GM12878 (cell line): Measurements from ENCODE around the gene EFNA2. TPM values are rescaled to one million over a fixed set of nuclear protein-coding genes. Genes with fewer than 3 reads are reported as not detected.

Experiments
- ATAC-seq: fragments of 200-7000 bp; cut with Tn5 transposase; 3 replicates; pipeline ENCODE4 v1.9.1; 2020; ENCODE audit warnings: mild to moderate bottlenecking, moderate library complexity
- BruUV-seq: library from RNA; stranded (reverse); fragments of 400-500 nt; replicated peaks from 2 replicates; lab custom pipeline; 2021; lab: Mats Ljungman, UMichigan
- CTCF ChIA-PET: fragments of 300-600 bp; sonication (Branson Sonifier 250); formaldehyde crosslinking; extraction: SDS; loops from one replicate; lab custom pipeline; 2021; ENCODE audit warnings: inconsistent platforms; lab: Yijun Ruan, JAX
- POLR2A ChIA-PET: fragments of 350-600 bp; formaldehyde crosslinking; extraction: SDS; loops from one replicate; lab custom pipeline; 2021; ENCODE audit warnings: inconsistent platforms; lab: Charles Lee
- RAD21 ChIA-PET: fragments of 300-600 bp; sonication (Branson Sonifier 250); formaldehyde crosslinking; loops from one replicate; lab custom pipeline; 2023; ENCODE audit warnings: antibody characterized with exemption; ENCODE audit not compliant: unreplicated experiment; lab: Charles Lee
- SMC1A ChIA-PET: fragments of 300-600 bp; sonication (Branson Sonifier 250); formaldehyde crosslinking; loops from one replicate; lab custom pipeline; 2023; ENCODE audit not compliant: unreplicated experiment, uncharacterized antibody; lab: Charles Lee
- DNase-seq: peaks from one replicate; pipeline ENCODE4 v3.0.0-alpha.2; 2011; ENCODE audit warnings: low read depth, low spot score
- FAIRE-seq: peaks from 3 replicates; lab custom pipeline; 2011; peaks lifted over from hg19 to GRCh38; lab: Jason Lieb, UNC
- H2AFZ ChIP-seq: 2 replicates; pipeline ENCODE4 v1.6.0; 2011; ENCODE audit warnings: low read depth, low read length, control low read depth; ENCODE audit not compliant: control insufficient read depth
- H3K27ac ChIP-seq: 2 replicates; pipeline ENCODE4 v1.5.1; 2011; ENCODE audit warnings: control low read depth; ENCODE audit not compliant: control insufficient read depth, insufficient read depth
- H3K27me3 ChIP-seq, 2 experiments: replicated peaks in 1 of 2; 2 replicates each; pipeline versions ENCODE4 v1.6.0 to v1.6.1; 2011; ENCODE audit warnings: low read length in 1 of 2; ENCODE audit not compliant: control insufficient read depth in 2 of 2, insufficient read depth in 2 of 2
- H3K36me3 ChIP-seq, 2 experiments: 2 replicates each; pipeline ENCODE4 v1.5.1; 2011; ENCODE audit warnings: low read length in 1 of 2; ENCODE audit not compliant: control insufficient read depth in 2 of 2, insufficient read depth in 2 of 2
- H3K4me1 ChIP-seq: 2 replicates; pipeline ENCODE4 v1.6.1; 2011; ENCODE audit warnings: mild to moderate bottlenecking, low read length, moderate library complexity, mixed read lengths; ENCODE audit not compliant: control insufficient read depth, insufficient read depth
- H3K4me2 ChIP-seq: 2 replicates; pipeline ENCODE4 v1.6.0; 2011; ENCODE audit warnings: control low read depth; ENCODE audit not compliant: control insufficient read depth, insufficient read depth
- H3K4me3 ChIP-seq: fragments of 200-600 bp; sonication (generic); 2 replicates; pipeline ENCODE4 v1.5.1; 2016
- H3K79me2 ChIP-seq: 2 replicates; pipeline ENCODE4 v1.6.0; 2011; ENCODE audit warnings: low read length; ENCODE audit not compliant: control insufficient read depth, insufficient read depth
- H3K9ac ChIP-seq: 2 replicates; pipeline ENCODE4 v1.8.0; 2011; ENCODE audit warnings: low read length, control low read depth, mixed read lengths; ENCODE audit not compliant: control insufficient read depth, insufficient read depth
- H3K9me3 ChIP-seq: replicated peaks from 3 replicates; pipeline ENCODE4 v1.5.1; 2011; ENCODE audit warnings: mild to moderate bottlenecking, low read length; ENCODE audit not compliant: control insufficient read depth, insufficient read depth
- H4K20me1 ChIP-seq: 2 replicates; pipeline ENCODE4 v1.6.0; 2011; ENCODE audit not compliant: control insufficient read depth, insufficient read depth
- NRF1 ChIP-seq: conservative IDR thresholded peaks from 2 replicates; pipeline ENCODE4 v1.6.1; 2011; ENCODE audit warnings: mild to moderate bottlenecking, low read depth, low read length, improper control_type of control experiment
- POU2F2 ChIP-seq: IDR thresholded peaks from 3 replicates; pipeline ENCODE4 v1.6.1; 2011; ENCODE audit warnings: low read depth, mild to moderate bottlenecking, low read length, borderline replicate concordance
- ZNF384 ChIP-seq: IDR thresholded peaks from 2 replicates; pipeline ENCODE4 v1.6.1; 2012; ENCODE audit warnings: low read depth, mild to moderate bottlenecking, low read length, improper control_type of control experiment, borderline replicate concordance
- WGBS: methylation state at CpG from one replicate; pipeline ENCODE4 v1.1.6; 2016; ENCODE audit warnings: low lambda C conversion rate; ENCODE audit not compliant: insufficient replicate concordance, insufficient coverage; ENCODE audit errors: missing lambda C conversion rate; 5-methylcytosine and 5-hydroxymethylcytosine counted together
- in situ Hi-C: fragments of 300-500 bp; cut with MboI; formaldehyde crosslinking; loops from 9 replicates; pipeline ENCODE4 v1.14.3; 2018; ENCODE audit warnings: mixed read lengths
- intact Hi-C: fragments of 100-400 bp; cut with micrococcal nuclease; formaldehyde crosslinking; loops from one replicate; pipeline ENCODE4 v1.14.2; 2022; ENCODE audit not compliant: unreplicated experiment
- polyA plus RNA-seq, 11 experiments: library from polyadenylated mRNA; depleted of rRNA in 4 of 11; unstranded in 6 of 11; stranded (reverse) in 5 of 11; fragments of >200 nt; fragmentation: Nextera tagmentation in 4 of 11; fragmentation: Illumina TruSeq in 1 of 11; extraction: Ambion mirVana in 4 of 11; extraction: Trizol in 1 of 11; gene quantifications; 1 replicate in 1 of 11; 2 replicates in 10 of 11; pipeline versions ENCODE4 v1.2.1 to v1.2.3, GENCODE V29; 2011 to 2016; ENCODE audit warnings: inconsistent platforms in 2 of 11, missing spikeins in 2 of 11, low read depth in 1 of 11
- total RNA-seq, 4 experiments: library from RNA; depleted of rRNA in 3 of 4; stranded (reverse); fragments of >200 nt in 3 of 4; fragmentation: Illumina TruSeq in 1 of 4; extraction: Trizol in 1 of 4; gene quantifications; 2 replicates each; pipeline versions ENCODE4 v1.2.1 to v1.2.3, GENCODE V29; 2013 to 2021
- TF ChIP-seq, protein P1 (sequence below), 3 experiments: IDR thresholded peaks in 2 of 3; conservative IDR thresholded peaks in 1 of 3; 2 replicates each; pipeline ENCODE4 v1.5.1; 2011; ENCODE audit warnings: low read depth in 3 of 3, low read length in 3 of 3, mild to moderate bottlenecking in 3 of 3, control low read depth in 2 of 3, moderate library complexity in 2 of 3, inconsistent platforms in 1 of 3, mixed read lengths in 1 of 3; ENCODE audit not compliant: control insufficient read depth in 2 of 3, insufficient read depth in 1 of 3; ENCODE audit errors: extremely low read depth in 1 of 3
- TF ChIP-seq, protein P2 (sequence below): IDR thresholded peaks from 2 replicates; pipeline ENCODE4 v1.6.1; 2012; ENCODE audit warnings: low read depth, low read length, improper control_type of control experiment

EFNA2 gene
- total and polyA plus RNA-seq, 10 of the 15 experiments (the other 5 are each of a cell fraction or from before 2014, with no cell fraction given), result not detected

DNA sequence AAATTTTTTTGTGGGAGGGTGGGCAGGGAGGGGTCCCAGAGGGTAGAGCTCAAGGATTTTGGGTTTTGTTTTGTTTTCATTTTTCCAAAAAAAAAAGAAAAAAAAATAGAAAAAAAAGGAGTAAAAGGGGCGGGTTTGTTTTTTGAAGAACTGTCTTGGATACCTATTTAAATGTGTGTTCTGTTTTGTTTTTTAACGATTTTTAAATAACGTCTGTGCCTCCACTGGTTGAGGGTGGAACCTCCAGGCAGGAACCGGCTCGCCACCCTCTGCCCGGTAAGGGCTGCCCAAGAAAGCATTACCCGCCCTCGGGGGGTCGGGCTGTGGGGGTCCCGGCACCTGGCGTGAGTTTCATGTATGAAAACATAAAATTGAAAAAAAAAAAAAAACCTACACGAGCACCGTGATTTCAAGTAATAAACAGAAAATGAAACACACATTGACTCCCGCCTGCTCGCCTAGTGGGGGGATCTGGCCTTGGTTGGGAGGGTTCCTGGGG is 26.9 kb upstream of the EFNA2 start:
- Histone ChIP-seq H3K36me3 (peaks cover 14 to 27% of the 10 kb centered on the region in 2 experiments; a peak in 3 of 4 replicates), H3K27me3 (no peaks in the 10 kb centered on the region), H2AFZ (no peak overlapping the region), H3K4me2 (peak overlapping the region; percentile 98), H3K9ac (peak overlapping the region; percentile 78), H3K9me3 (no peaks in the 10 kb centered on the region), H3K4me1 (peaks cover 35% of the 10 kb centered on the region), H3K79me2 (peaks cover 48% of the 10 kb centered on the region), H4K20me1 (no peaks in the 10 kb centered on the region), H3K4me3 (peak overlapping the region; percentile 68), H3K27ac (peak overlapping the region; percentile 96)
- intact Hi-C loops, result no loop called here
- 0% methylated on average over 14 of the region's 15 CpGs for WGBS
- DNase-seq (no peak), FAIRE-seq (peak; percentile 49), ATAC-seq (no peak; the same call in 1 of the 3 replicates)
- POLR2A ChIA-PET, result interaction anchor here (0.6 to 2.4 kb wide), 7 partner anchors 8 to 478 kb away, joined by 3 to 12 read pairs (median 5); partner anchors contain the start of gene CIRBP
- SMC1A ChIA-PET, result interaction anchor here (0.6 to 1.4 kb wide), 2 partner anchors 8 to 229 kb away, joined by 3 to 4 read pairs; no protein-coding TSS in a partner anchor
- RAD21 ChIA-PET, result interaction anchor here (0.6 to 1.8 kb wide), 3 partner anchors 8 to 171 kb away, joined by 3 to 6 read pairs (median 4); no protein-coding TSS in a partner anchor
- CTCF ChIA-PET, result interaction anchor here (0.9 to 2.2 kb wide), 4 partner anchors 8 to 156 kb away, joined by 3 to 10 read pairs (median 4); partner anchors contain the start of gene CIRBP
- in situ Hi-C loops, result no loop called here
- BruUV-seq, result no TSS peak
- no peak for TF ChIP-seq POU2F2
- peak; percentile 51; the same call in 1 of the 2 replicates for TF ChIP-seq ZNF384
- TF ChIP-seq, protein P1, sequence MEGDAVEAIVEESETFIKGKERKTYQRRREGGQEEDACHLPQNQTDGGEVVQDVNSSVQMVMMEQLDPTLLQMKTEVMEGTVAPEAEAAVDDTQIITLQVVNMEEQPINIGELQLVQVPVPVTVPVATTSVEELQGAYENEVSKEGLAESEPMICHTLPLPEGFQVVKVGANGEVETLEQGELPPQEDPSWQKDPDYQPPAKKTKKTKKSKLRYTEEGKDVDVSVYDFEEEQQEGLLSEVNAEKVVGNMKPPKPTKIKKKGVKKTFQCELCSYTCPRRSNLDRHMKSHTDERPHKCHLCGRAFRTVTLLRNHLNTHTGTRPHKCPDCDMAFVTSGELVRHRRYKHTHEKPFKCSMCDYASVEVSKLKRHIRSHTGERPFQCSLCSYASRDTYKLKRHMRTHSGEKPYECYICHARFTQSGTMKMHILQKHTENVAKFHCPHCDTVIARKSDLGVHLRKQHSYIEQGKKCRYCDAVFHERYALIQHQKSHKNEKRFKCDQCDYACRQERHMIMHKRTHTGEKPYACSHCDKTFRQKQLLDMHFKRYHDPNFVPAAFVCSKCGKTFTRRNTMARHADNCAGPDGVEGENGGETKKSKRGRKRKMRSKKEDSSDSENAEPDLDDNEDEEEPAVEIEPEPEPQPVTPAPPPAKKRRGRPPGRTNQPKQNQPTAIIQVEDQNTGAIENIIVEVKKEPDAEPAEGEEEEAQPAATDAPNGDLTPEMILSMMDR (IDR thresholded peaks at IDR 0.05 in 2 of 3, conservative IDR thresholded peaks at IDR 0.05 in 1 of 3; ENCODE audit: control insufficient read depth in 2 of 3, extremely low read depth in 1 of 3, insufficient read depth in 1 of 3, low read depth in 3 of 3, low read length in 3 of 3), result 0 out of 6 replicates have a peak, but pooled peaks of 1 of the 3 experiments have one; percentile 0
- TF ChIP-seq, protein P2, sequence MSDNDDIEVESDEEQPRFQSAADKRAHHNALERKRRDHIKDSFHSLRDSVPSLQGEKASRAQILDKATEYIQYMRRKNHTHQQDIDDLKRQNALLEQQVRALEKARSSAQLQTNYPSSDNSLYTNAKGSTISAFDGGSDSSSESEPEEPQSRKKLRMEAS, result no peak
- no peak for TF ChIP-seq NRF1
